K562 (cell line): ENCODE measurements around the gene CCDC181.

Source experiments
- CREBBP ChIP-seq: IDR thresholded peaks from one replicate; pipeline ENCODE4 v1.6.1; 2012; ENCODE audit warnings: low read depth, mild to moderate bottlenecking, control low read depth, inconsistent platforms, low read length
- MCM3 ChIP-seq: fragments of 450-650 bp; IDR thresholded peaks from 2 replicates; pipeline ENCODE4 v1.6.1; 2016
- SMAD1 ChIP-seq: fragments of 150-350 bp; IDR thresholded peaks from 2 replicates; pipeline ENCODE4 v1.6.1; 2014; ENCODE audit warnings: low read length, low read depth; ENCODE audit not compliant: partially characterized antibody
- SMAD3 ChIP-seq: fragments of 450-650 bp; formaldehyde crosslinking; conservative IDR thresholded peaks from 2 replicates; pipeline ENCODE4 v1.4.0; 2020; ENCODE audit warnings: mild to moderate bottlenecking
- SOX6 ChIP-seq: fragments of 450-650 bp; IDR thresholded peaks from 2 replicates; pipeline ENCODE4 v1.6.1; 2014; ENCODE audit warnings: mild to moderate bottlenecking
- TBL1XR1 ChIP-seq, 2 experiments: IDR thresholded peaks; 2 replicates each; pipeline ENCODE4 v1.6.1; 2012; ENCODE audit warnings: improper control_type of control experiment in 2 of 2, low read length in 2 of 2, mild to moderate bottlenecking in 1 of 2
- ZNF232 ChIP-seq: sonication (generic); formaldehyde crosslinking; IDR thresholded peaks from 2 replicates; pipeline ENCODE4 v1.8.0; 2022; ENCODE audit warnings: mild to moderate bottlenecking, missing genetic modification reagents
- ZNF583 ChIP-seq: fragments of 250-450 bp; sonication (Bioruptor Pico); IDR thresholded peaks from 2 replicates; pipeline ENCODE4 v1.4.0; 2020
- TF ChIP-seq, protein P1 (sequence below), 3 experiments: IDR thresholded peaks in 2 of 3; conservative IDR thresholded peaks in 1 of 3; 2 replicates each; pipeline ENCODE4 v1.5.1; 2011 to 2012; ENCODE audit warnings: low read length in 3 of 3, mild to moderate bottlenecking in 3 of 3, control low read depth in 2 of 3, improper control_type of control experiment in 1 of 3, inconsistent platforms in 1 of 3, low read depth in 1 of 3, mixed read lengths in 1 of 3, moderate library complexity in 1 of 3; ENCODE audit not compliant: insufficient read depth in 2 of 3
- TF ChIP-seq, protein P2 (sequence below): fragments of 450-650 bp; IDR thresholded peaks from 2 replicates; pipeline ENCODE4 v1.6.1; 2018; ENCODE audit not compliant: partially characterized antibody
- TF ChIP-seq, protein P3 (sequence below): fragments of 250-450 bp; sonication (Bioruptor Pico); IDR thresholded peaks from 2 replicates; pipeline ENCODE4 v1.4.0; 2020

DNA sequence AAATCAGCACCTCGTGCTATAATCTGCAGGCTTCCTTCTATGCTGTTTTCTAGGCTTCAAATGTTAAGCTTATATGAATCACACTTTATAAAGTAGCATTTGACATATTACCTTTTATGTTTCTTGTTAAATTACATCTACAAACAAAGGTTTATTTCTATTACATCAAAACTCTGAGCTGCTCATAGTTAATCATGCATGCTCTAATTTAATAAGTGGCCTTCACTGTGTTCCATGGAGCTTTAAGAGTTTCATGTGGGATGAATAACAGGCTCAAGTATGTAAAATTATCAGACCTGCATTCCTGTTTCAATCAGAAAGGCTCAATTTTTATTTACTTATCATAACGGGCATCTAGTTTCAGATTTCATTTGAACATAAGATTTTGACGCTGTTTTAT lies 45.5 kb upstream of the CCDC181 start:
- no peak for TF ChIP-seq SMAD1
- TF ChIP-seq TBL1XR1 (IDR thresholded peaks at IDR 0.05; ENCODE audit: low read length in 2 of 2): no peak
- TF ChIP-seq, protein P1, sequence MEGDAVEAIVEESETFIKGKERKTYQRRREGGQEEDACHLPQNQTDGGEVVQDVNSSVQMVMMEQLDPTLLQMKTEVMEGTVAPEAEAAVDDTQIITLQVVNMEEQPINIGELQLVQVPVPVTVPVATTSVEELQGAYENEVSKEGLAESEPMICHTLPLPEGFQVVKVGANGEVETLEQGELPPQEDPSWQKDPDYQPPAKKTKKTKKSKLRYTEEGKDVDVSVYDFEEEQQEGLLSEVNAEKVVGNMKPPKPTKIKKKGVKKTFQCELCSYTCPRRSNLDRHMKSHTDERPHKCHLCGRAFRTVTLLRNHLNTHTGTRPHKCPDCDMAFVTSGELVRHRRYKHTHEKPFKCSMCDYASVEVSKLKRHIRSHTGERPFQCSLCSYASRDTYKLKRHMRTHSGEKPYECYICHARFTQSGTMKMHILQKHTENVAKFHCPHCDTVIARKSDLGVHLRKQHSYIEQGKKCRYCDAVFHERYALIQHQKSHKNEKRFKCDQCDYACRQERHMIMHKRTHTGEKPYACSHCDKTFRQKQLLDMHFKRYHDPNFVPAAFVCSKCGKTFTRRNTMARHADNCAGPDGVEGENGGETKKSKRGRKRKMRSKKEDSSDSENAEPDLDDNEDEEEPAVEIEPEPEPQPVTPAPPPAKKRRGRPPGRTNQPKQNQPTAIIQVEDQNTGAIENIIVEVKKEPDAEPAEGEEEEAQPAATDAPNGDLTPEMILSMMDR (IDR thresholded peaks at IDR 0.05 in 2 of 3, conservative IDR thresholded peaks at IDR 0.05 in 1 of 3; ENCODE audit: insufficient read depth in 2 of 3, low read depth in 1 of 3, low read length in 3 of 3): no peak
- TF ChIP-seq ZNF232: no peak
- no peak for TF ChIP-seq ZNF583 (CRISPR knock-in tag)
- TF ChIP-seq MCM3: no peak
- no peak for TF ChIP-seq SOX6
- no peak for TF ChIP-seq SMAD3 (CRISPR knock-in tag)
- TF ChIP-seq, protein P2, sequence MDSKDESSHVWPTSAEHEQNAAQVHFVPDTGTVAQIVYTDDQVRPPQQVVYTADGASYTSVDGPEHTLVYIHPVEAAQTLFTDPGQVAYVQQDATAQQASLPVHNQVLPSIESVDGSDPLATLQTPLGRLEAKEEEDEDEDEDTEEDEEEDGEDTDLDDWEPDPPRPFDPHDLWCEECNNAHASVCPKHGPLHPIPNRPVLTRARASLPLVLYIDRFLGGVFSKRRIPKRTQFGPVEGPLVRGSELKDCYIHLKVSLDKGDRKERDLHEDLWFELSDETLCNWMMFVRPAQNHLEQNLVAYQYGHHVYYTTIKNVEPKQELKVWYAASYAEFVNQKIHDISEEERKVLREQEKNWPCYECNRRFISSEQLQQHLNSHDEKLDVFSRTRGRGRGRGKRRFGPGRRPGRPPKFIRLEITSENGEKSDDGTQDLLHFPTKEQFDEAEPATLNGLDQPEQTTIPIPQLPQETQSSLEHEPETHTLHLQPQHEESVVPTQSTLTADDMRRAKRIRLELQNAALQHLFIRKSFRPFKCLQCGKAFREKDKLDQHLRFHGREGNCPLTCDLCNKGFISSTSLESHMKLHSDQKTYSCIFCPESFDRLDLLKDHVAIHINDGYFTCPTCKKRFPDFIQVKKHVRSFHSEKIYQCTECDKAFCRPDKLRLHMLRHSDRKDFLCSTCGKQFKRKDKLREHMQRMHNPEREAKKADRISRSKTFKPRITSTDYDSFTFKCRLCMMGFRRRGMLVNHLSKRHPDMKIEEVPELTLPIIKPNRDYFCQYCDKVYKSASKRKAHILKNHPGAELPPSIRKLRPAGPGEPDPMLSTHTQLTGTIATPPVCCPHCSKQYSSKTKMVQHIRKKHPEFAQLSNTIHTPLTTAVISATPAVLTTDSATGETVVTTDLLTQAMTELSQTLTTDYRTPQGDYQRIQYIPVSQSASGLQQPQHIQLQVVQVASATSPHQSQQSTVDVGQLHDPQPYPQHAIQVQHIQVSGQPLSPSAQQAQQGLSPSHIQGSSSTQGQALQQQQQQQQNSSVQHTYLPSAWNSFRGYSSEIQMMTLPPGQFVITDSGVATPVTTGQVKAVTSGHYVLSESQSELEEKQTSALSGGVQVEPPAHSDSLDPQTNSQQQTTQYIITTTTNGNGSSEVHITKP: no peak
- no peak for TF ChIP-seq CREBBP
- TF ChIP-seq, protein P3, sequence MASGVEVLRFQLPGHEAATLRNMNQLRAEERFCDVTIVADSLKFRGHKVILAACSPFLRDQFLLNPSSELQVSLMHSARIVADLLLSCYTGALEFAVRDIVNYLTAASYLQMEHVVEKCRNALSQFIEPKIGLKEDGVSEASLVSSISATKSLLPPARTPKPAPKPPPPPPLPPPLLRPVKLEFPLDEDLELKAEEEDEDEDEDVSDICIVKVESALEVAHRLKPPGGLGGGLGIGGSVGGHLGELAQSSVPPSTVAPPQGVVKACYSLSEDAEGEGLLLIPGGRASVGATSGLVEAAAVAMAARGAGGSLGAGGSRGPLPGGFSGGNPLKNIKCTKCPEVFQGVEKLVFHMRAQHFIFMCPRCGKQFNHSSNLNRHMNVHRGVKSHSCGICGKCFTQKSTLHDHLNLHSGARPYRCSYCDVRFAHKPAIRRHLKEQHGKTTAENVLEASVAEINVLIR (CRISPR knock-in tag): no peak
